Measurements from ENCODE around the gene SCAF1. TPM values are rescaled to one million over a fixed set of nuclear protein-coding genes. Genes with fewer than 3 reads are reported as not detected.

Gene SCAF1
- total RNA-seq, 2 donors from 2014 or later: 84.8 to 94.5 TPM

DNA sequence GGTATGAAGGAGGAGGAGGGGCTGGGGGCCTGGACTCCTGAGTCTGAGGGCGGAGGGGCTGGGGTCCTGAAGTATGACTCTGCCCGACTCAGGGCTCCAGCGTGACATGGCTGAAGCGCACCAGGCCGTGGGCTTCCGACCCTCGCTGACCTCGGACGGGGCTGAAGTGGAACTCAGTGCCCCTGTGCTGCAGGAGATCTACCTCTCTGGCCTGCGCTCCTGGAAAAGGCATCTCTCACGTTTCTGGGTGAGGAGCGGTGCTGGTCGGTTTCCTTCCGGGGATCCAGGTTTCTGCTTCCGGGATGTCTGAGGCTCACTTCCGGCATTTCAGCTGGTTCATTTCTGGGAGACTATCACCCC, 50.1 kb downstream of the SCAF1 start:
- TF ChIP-seq, protein P1, sequence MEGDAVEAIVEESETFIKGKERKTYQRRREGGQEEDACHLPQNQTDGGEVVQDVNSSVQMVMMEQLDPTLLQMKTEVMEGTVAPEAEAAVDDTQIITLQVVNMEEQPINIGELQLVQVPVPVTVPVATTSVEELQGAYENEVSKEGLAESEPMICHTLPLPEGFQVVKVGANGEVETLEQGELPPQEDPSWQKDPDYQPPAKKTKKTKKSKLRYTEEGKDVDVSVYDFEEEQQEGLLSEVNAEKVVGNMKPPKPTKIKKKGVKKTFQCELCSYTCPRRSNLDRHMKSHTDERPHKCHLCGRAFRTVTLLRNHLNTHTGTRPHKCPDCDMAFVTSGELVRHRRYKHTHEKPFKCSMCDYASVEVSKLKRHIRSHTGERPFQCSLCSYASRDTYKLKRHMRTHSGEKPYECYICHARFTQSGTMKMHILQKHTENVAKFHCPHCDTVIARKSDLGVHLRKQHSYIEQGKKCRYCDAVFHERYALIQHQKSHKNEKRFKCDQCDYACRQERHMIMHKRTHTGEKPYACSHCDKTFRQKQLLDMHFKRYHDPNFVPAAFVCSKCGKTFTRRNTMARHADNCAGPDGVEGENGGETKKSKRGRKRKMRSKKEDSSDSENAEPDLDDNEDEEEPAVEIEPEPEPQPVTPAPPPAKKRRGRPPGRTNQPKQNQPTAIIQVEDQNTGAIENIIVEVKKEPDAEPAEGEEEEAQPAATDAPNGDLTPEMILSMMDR (conservative IDR thresholded peaks at IDR 0.05): no peak
- Histone ChIP-seq H3K27me3 (ENCODE audit: control insufficient read depth, insufficient read depth, low read length, poor library complexity, severe bottlenecking) (no peaks in the 10 kb centered on the region), H3K27ac (ENCODE audit: low read depth, low read length) (no peak overlapping the region), H3K4me3 (ENCODE audit: low read length) (no peak overlapping the region), H3K4me1 (ENCODE audit: control insufficient read depth, insufficient read depth, low read length) (no peaks in the 10 kb centered on the region), H3K36me3 (ENCODE audit: control insufficient read depth, insufficient read depth, low read length) (peaks cover 5% of the 10 kb centered on the region), H3K9me3 (ENCODE audit: control insufficient read depth, low read length) (no peaks in the 10 kb centered on the region), H3K9ac (ENCODE audit: extremely low read depth, low read length, poor library complexity, severe bottlenecking) (no peak overlapping the region)
- Mint-ChIP-seq H3K4me1 (peaks cover 13% of the 10 kb centered on the region), H3K36me3 (ENCODE audit: low read depth) (peaks cover 13% of the 10 kb centered on the region), H3K27ac (no peak overlapping the region), H3K9me3 (no peaks in the 10 kb centered on the region), H3K27me3 (ENCODE audit: insufficient read depth) (no peaks in the 10 kb centered on the region), H3K4me3 (peak overlapping the region; percentile 78)
- no peak for DNase-seq
- WGBS, 2 experiments (ENCODE audit: insufficient coverage in 1 of 2, insufficient read length in 1 of 2): 85 to 86% methylated on average over 15 to 16 of the region's 16 CpGs

DNA sequence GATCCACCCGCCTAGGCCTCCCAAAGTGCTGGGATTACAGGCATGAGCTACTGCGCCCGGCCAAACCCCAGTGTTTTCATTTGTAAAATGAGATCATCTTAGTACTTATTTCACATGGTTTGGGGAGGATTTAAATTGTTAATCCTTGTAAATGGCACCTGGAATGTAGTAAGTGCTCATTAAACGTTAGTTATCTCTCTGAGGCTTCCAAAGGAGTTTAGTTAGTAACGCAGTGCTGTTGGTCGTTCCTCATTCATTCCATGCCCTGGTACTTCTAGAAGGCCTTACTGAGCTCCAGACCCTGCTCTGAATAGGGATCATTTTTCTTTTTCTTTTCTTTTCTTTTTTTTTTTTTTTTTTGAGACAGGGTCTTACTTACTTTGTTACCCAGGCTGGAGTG, 54.1 kb downstream of the SCAF1 start:
- no peaks in the 10 kb centered on the region for H3K9me3 ChIP-seq (ENCODE audit: control insufficient read depth, low read length)
- no peak overlapping the region for H3K4me3 Mint-ChIP-seq
- H3K4me3 ChIP-seq (ENCODE audit: low read length): no peak overlapping the region
- H3K27me3 Mint-ChIP-seq (ENCODE audit: insufficient read depth): no peaks in the 10 kb centered on the region
- TF ChIP-seq, protein P1 (conservative IDR thresholded peaks at IDR 0.05): no peak
- no peaks in the 10 kb centered on the region for H3K9me3 Mint-ChIP-seq
- no peak overlapping the region for H3K9ac ChIP-seq (ENCODE audit: extremely low read depth, low read length, poor library complexity, severe bottlenecking)
- H3K27ac Mint-ChIP-seq: no peak overlapping the region
- H3K27me3 ChIP-seq (ENCODE audit: control insufficient read depth, insufficient read depth, low read length, poor library complexity, severe bottlenecking): peaks cover 4% of the 10 kb centered on the region
- H3K4me1 ChIP-seq (ENCODE audit: control insufficient read depth, insufficient read depth, low read length): no peaks in the 10 kb centered on the region
- H3K4me1 Mint-ChIP-seq: no peaks in the 10 kb centered on the region
- H3K36me3 ChIP-seq (ENCODE audit: control insufficient read depth, insufficient read depth, low read length): no peaks in the 10 kb centered on the region
- no peak overlapping the region for H3K27ac ChIP-seq (ENCODE audit: low read depth, low read length)
- no peak for DNase-seq
- 82 to 88% methylated on average over 6 of the region's 6 CpGs for WGBS, 2 experiments (ENCODE audit: insufficient coverage in 1 of 2, insufficient read length in 1 of 2)
- peaks cover 11% of the 10 kb centered on the region for H3K36me3 Mint-ChIP-seq (ENCODE audit: low read depth)

DNA sequence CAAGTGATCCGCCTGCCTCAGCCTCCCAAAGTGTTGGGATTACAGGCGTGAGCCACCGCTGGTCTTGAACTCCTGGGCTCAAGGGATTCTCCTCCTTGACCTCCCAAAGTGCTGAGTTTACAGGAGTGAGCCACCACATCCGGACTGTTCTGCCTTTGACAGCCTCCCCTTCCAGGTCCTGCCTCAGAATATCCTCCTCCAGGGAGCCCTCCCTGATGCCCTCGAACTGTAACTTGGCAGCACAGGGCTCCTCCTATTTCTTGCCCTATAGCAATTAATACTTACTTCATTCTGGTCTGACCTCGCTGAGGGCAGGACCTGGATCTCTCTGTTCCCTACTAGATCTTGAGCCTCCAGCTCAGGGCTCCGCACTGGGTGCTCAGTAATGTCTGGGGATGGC, 54.9 kb downstream of the SCAF1 start:
- TF ChIP-seq, protein P1 (conservative IDR thresholded peaks at IDR 0.05): no peak
- Mint-ChIP-seq H3K36me3 (ENCODE audit: low read depth) (peaks cover 11% of the 10 kb centered on the region), H3K4me1 (no peaks in the 10 kb centered on the region), H3K27ac (no peak overlapping the region), H3K27me3 (ENCODE audit: insufficient read depth) (no peaks in the 10 kb centered on the region), H3K4me3 (no peak overlapping the region), H3K9me3 (no peaks in the 10 kb centered on the region)
- Histone ChIP-seq H3K27ac (ENCODE audit: low read depth, low read length) (no peak overlapping the region), H3K4me3 (ENCODE audit: low read length) (no peak overlapping the region), H3K36me3 (ENCODE audit: control insufficient read depth, insufficient read depth, low read length) (no peaks in the 10 kb centered on the region), H3K9ac (ENCODE audit: extremely low read depth, low read length, poor library complexity, severe bottlenecking) (no peak overlapping the region), H3K9me3 (ENCODE audit: control insufficient read depth, low read length) (no peaks in the 10 kb centered on the region), H3K4me1 (ENCODE audit: control insufficient read depth, insufficient read depth, low read length) (no peaks in the 10 kb centered on the region), H3K27me3 (ENCODE audit: control insufficient read depth, insufficient read depth, low read length, poor library complexity, severe bottlenecking) (peaks cover 5% of the 10 kb centered on the region)
- no peak for DNase-seq
- 93 to 97% methylated on average over 7 of the region's 7 CpGs for WGBS, 2 experiments (ENCODE audit: insufficient coverage in 1 of 2, insufficient read length in 1 of 2)

Data from endodermal cell (in vitro differentiated cells).